Peyer's patch (tissue), 4 donors: ENCODE results near the gene PTPRC.

Experiments used
- CTCF ChIP-seq, 6 experiments: fragments of 450-650 bp in 4 of 6; fragments of 200-600 bp in 2 of 6; sonication (generic) in 1 of 6; IDR thresholded peaks; one replicate each; pipeline ENCODE4 v1.5.1; 2017 to 2019; ENCODE audit warnings: antibody characterized with exemption in 6 of 6, mild to moderate bottlenecking in 3 of 6, moderate library complexity in 1 of 6
- POLR2A ChIP-seq, 2 donors: fragments of 450-650 bp; IDR thresholded peaks; one replicate each; pipeline ENCODE4 v1.5.1; 2017; ENCODE audit warnings: antibody characterized with exemption in 2 of 2, mild to moderate bottlenecking in 2 of 2, moderate library complexity in 2 of 2

GRCh38 chr1:198643808-198644207, 5.0 kb downstream of the PTPRC start:
- no peak for TF ChIP-seq CTCF (IDR thresholded peaks at IDR 0.05)
- TF ChIP-seq POLR2A (IDR thresholded peaks at IDR 0.05): no peak
